ENCODE measurements around the gene NCOA5. TPM values are rescaled to one million over a fixed set of nuclear protein-coding genes. Genes with fewer than 3 reads are reported as not detected.

The NCOA5 gene
- total RNA-seq, 1 experiment from 2014 or later, result 26.9 TPM

DNA sequence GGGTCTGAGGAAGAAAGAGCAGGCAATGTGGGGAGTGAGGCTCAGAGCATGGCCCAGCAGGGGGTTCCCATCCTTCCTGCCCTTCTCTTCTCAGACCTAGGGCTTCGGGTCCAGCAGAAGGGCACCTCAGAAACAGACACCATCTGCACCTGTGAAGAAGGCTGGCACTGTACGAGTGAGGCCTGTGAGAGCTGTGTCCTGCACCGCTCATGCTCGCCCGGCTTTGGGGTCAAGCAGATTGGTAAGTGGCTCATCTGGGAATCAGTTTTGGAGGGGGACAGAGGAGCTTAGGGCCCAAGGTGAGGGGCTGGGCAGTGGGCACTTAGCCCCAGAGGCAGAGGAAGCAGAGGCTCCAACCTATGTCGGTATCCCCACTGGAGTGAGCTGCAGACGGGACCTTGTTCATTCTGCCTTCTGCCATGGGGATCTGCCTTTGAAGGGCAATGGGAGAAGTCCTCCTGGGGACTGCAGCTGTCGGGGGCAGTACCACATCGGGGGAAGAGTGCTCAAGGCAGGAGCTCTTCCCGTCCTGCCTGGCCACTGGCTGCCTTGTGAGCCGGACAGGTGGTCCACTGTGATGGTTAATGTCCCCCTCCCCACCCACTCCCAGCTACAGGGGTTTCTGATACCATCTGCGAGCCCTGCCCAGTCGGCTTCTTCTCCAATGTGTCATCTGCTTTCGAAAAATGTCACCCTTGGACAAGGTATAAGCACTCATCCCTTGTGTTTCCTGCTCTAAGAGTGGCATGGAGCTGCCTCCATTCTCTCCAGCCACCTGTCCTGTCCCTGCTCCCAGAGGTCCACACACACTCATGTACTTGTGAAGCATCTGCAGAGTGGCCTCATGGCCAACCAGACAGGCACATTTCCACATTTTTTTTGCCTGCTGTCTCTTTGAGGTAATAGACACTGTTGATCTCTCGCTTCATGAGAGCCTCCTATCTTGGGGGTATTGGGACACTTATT is 33.0 kb upstream of the NCOA5 start:
- H2AFZ ChIP-seq (ENCODE audit: low read length), result 0 out of 2 replicates have a peak overlapping the region, but pooled peaks have one; percentile 24
- H3K4me1 ChIP-seq (ENCODE audit: insufficient read depth, low read length), result peaks cover 43% of the 10 kb centered on the region
- H3K4me2 ChIP-seq (ENCODE audit: low read length), result peak overlapping the region; percentile 69
- H3K27me3 ChIP-seq (ENCODE audit: low read length), result no peaks in the 10 kb centered on the region
- CTCF ChIA-PET, result no interaction called here
- peak overlapping the region; percentile 6; the same call in 1 of the 2 replicates for H3K4me3 ChIP-seq (ENCODE audit: low read length)
- H4K20me1 ChIP-seq (ENCODE audit: low read length), result no peaks in the 10 kb centered on the region
- ATAC-seq (no peak), DNase-seq (no peak)
- no peaks in the 10 kb centered on the region for H3K9me2 ChIP-seq (replicated peaks; ENCODE audit: low read length)
- peaks cover 6% of the 10 kb centered on the region for H3F3A ChIP-seq (ENCODE audit: low read length, unreplicated experiment)
- no TSS peak for BruUV-seq (replicated peaks)
- no peaks in the 10 kb centered on the region for H3K79me2 ChIP-seq (ENCODE audit: low read length)
- H3K27ac ChIP-seq (ENCODE audit: low read length), result peak overlapping the region; percentile 36; the same call in 1 of the 2 replicates
- no peak overlapping the region for H3K9ac ChIP-seq (ENCODE audit: low read length)
- POLR2A ChIA-PET (ENCODE audit: unreplicated experiment), result no interaction called here
- intact Hi-C loops (cut with micrococcal nuclease), result no loop called here
- no peak for TF ChIP-seq EZH2phosphoT487 (IDR thresholded peaks at IDR 0.05; ENCODE audit: borderline replicate concordance, low read length)
- H3K9me3 ChIP-seq (ENCODE audit: low read length), result no peaks in the 10 kb centered on the region
- H3K36me3 ChIP-seq (ENCODE audit: low read depth, low read length), result no peaks in the 10 kb centered on the region

GRCh38 chr20:46122071-46122470 is 32.3 kb upstream of the NCOA5 start:
- peak; percentile 91 for DNase-seq
- H3K27me3 ChIP-seq (ENCODE audit: low read length), result no peaks in the 10 kb centered on the region
- no peaks in the 10 kb centered on the region for H3K36me3 ChIP-seq (ENCODE audit: low read depth, low read length)
- 0 out of 2 replicates have a peak overlapping the region, but pooled peaks have one; percentile 24 for H2AFZ ChIP-seq (ENCODE audit: low read length)
- BruUV-seq (replicated peaks), result no TSS peak
- no peaks in the 10 kb centered on the region for H4K20me1 ChIP-seq (ENCODE audit: low read length)
- intact Hi-C loops (cut with micrococcal nuclease), result no loop called here
- no peaks in the 10 kb centered on the region for H3K9me2 ChIP-seq (replicated peaks; ENCODE audit: low read length)
- peaks cover 36% of the 10 kb centered on the region for H3K4me1 ChIP-seq (ENCODE audit: insufficient read depth, low read length)
- POLR2A ChIA-PET (ENCODE audit: unreplicated experiment), result no interaction called here
- CTCF ChIA-PET, result no interaction called here
- H3K9me3 ChIP-seq (ENCODE audit: low read length), result no peaks in the 10 kb centered on the region
- no peaks in the 10 kb centered on the region for H3K79me2 ChIP-seq (ENCODE audit: low read length)
- H3K4me2 ChIP-seq (ENCODE audit: low read length), result peak overlapping the region; percentile 69
- peaks cover 3% of the 10 kb centered on the region for H3F3A ChIP-seq (ENCODE audit: low read length, unreplicated experiment)
- H3K4me3 ChIP-seq (ENCODE audit: low read length), result peak overlapping the region; percentile 6; the same call in 1 of the 2 replicates
- H3K9ac ChIP-seq (ENCODE audit: low read length), result no peak overlapping the region
- peak; percentile 92 for ATAC-seq
- TF ChIP-seq EZH2 (IDR thresholded peaks at IDR 0.05; ENCODE audit: low read length, unreplicated experiment), result no peak
- TF ChIP-seq CTCF (conservative IDR thresholded peaks at IDR 0.05; ENCODE audit: low read depth, low read length), result no peak
- TF ChIP-seq EZH2phosphoT487 (IDR thresholded peaks at IDR 0.05; ENCODE audit: borderline replicate concordance, low read length), result no peak
- H3K27ac ChIP-seq (ENCODE audit: low read length), result peak overlapping the region; percentile 36; the same call in 1 of the 2 replicates

DNA sequence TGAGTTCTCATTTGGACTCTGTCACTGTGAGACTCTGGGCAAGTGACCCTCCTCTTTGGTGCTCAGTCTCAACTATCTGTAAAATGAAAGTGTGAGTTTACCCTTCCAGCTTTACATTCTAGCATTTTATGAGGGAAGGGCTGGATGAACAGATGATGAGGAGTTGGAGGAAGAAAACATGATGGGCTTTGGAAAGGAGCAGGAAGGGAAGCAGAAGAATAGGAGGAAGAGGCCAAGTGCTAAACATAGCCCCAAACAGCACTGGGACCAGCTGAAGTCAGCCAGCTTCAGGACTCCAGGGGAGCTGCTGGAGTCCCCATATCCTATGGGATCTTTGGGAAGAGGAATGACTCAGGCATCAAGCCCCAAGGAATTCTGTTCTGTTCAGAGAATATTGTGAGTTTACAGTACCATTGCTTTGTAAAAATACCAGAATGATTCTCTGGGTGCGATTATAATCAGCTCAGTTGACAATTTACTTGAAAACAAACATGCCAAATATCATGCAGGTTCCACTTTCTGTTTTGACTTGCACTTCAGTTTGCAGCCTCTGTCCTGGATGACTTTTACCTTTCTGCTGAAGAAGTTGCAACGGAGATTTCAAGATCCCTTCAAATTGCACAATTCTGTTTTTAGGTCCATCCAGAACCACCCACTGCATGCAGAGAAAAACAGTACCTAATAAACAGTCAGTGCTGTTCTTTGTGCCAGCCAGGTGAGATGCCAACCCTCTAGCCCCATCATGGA is 31.6 kb upstream of the NCOA5 start:
- DNase-seq (no peak), ATAC-seq (no peak)
- H3K4me1 ChIP-seq (ENCODE audit: insufficient read depth, low read length), result peaks cover 29% of the 10 kb centered on the region
- CTCF ChIA-PET, result no interaction called here
- TF ChIP-seq CTCF (conservative IDR thresholded peaks at IDR 0.05; ENCODE audit: low read depth, low read length) (no peak), EZH2 (IDR thresholded peaks at IDR 0.05; ENCODE audit: low read length, unreplicated experiment) (no peak), EZH2phosphoT487 (IDR thresholded peaks at IDR 0.05; ENCODE audit: borderline replicate concordance, low read length) (no peak)
- no peak overlapping the region for H2AFZ ChIP-seq (ENCODE audit: low read length)
- POLR2A ChIA-PET (ENCODE audit: unreplicated experiment), result no interaction called here
- intact Hi-C loops (cut with micrococcal nuclease), result no loop called here
- H3K79me2 ChIP-seq (ENCODE audit: low read length), result no peaks in the 10 kb centered on the region
- H3K9me3 ChIP-seq (ENCODE audit: low read length), result no peaks in the 10 kb centered on the region
- H4K20me1 ChIP-seq (ENCODE audit: low read length), result no peaks in the 10 kb centered on the region
- peak overlapping the region; percentile 69 for H3K4me2 ChIP-seq (ENCODE audit: low read length)
- no peaks in the 10 kb centered on the region for H3K36me3 ChIP-seq (ENCODE audit: low read depth, low read length)
- no peak overlapping the region for H3K27ac ChIP-seq (ENCODE audit: low read length)
- H3K4me3 ChIP-seq (ENCODE audit: low read length), result no peak overlapping the region
- no peaks in the 10 kb centered on the region for H3K27me3 ChIP-seq (ENCODE audit: low read length)
- BruUV-seq (replicated peaks), result no TSS peak
- H3F3A ChIP-seq (ENCODE audit: low read length, unreplicated experiment), result no peaks in the 10 kb centered on the region
- H3K9ac ChIP-seq (ENCODE audit: low read length), result no peak overlapping the region
- no peaks in the 10 kb centered on the region for H3K9me2 ChIP-seq (replicated peaks; ENCODE audit: low read length)
